A673 (cell line): Measurements from ENCODE around the gene CCSER1. TPM values are rescaled to one million over a fixed set of nuclear protein-coding genes. Genes with fewer than 3 reads are reported as not detected.

ENCODE experiments used
- BruUV-seq: library from RNA; stranded (reverse); fragments of 400-500 nt; replicated peaks from 2 replicates; lab custom pipeline; 2021; lab: Mats Ljungman, UMichigan
- CTCF ChIA-PET: fragments of 300-600 bp; sonication (Branson Sonifier 250); formaldehyde crosslinking; loops from one replicate; lab custom pipeline; 2022; ENCODE audit warnings: antibody characterized with exemption; lab: Charles Lee
- POLR2A ChIA-PET: fragments of 300-600 bp; sonication (Branson Sonifier 250); formaldehyde crosslinking; loops from one replicate; lab custom pipeline; 2022; ENCODE audit warnings: antibody characterized with exemption; ENCODE audit not compliant: low non-redundant PET; lab: Charles Lee
- DNase-seq: peaks from one replicate; pipeline ENCODE4 v3.0.0-alpha.2; 2015; ENCODE audit warnings: low spot score
- H3K27ac ChIP-seq: fragments of 200-600 bp; sonication (generic); 2 replicates; pipeline ENCODE4 v1.5.1; 2016; ENCODE audit warnings: mixed run types, low read depth, mild to moderate bottlenecking, mixed read lengths, antibody characterized with exemption, low read length; ENCODE audit not compliant: poor library complexity, severe bottlenecking
- H3K27me3 ChIP-seq: fragments of 200-600 bp; sonication (generic); replicated peaks from 2 replicates; pipeline ENCODE4 v1.6.1; 2017; ENCODE audit warnings: mixed run types, low read depth, mild to moderate bottlenecking, mixed read lengths, antibody characterized with exemption, low read length; ENCODE audit not compliant: insufficient read depth, poor library complexity
- H3K36me3 ChIP-seq: fragments of 200-600 bp; sonication (generic); 2 replicates; pipeline ENCODE4 v1.6.1; 2016; ENCODE audit warnings: mixed run types, mild to moderate bottlenecking, mixed read lengths, antibody characterized with exemption, low read length; ENCODE audit not compliant: insufficient read depth, poor library complexity, severe bottlenecking
- H3K4me1 ChIP-seq: fragments of 200-600 bp; sonication (generic); 2 replicates; pipeline ENCODE4 v1.6.1; 2017; ENCODE audit warnings: mixed run types, mild to moderate bottlenecking, mixed read lengths, antibody characterized with exemption, low read length; ENCODE audit not compliant: insufficient read depth, poor library complexity, severe bottlenecking
- H3K4me3 ChIP-seq: fragments of 200-600 bp; sonication (generic); 2 replicates; pipeline ENCODE4 v1.5.1; 2016; ENCODE audit warnings: low read depth, mixed run types, mild to moderate bottlenecking, mixed read lengths, low read length; ENCODE audit not compliant: poor library complexity, severe bottlenecking
- H3K9me3 ChIP-seq: fragments of 200-600 bp; sonication (generic); 2 replicates; pipeline ENCODE4 v1.6.1; 2016; ENCODE audit warnings: mixed run types, low read depth, mild to moderate bottlenecking, mixed read lengths, antibody characterized with exemption, low read length; ENCODE audit not compliant: poor library complexity, severe bottlenecking
- EZH2 ChIP-seq: fragments of 200-600 bp; sonication (generic); IDR thresholded peaks from 2 replicates; pipeline ENCODE4 v1.6.1; 2017; ENCODE audit warnings: borderline replicate concordance, low read depth, mild to moderate bottlenecking, mixed read lengths, antibody characterized with exemption, low read length; ENCODE audit not compliant: poor library complexity, severe bottlenecking
- intact Hi-C: fragments of 100-400 bp; cut with micrococcal nuclease; formaldehyde crosslinking; loops from one replicate; pipeline ENCODE4 v1.10.0; 2022; ENCODE audit not compliant: unreplicated experiment
- total RNA-seq: library from RNA; stranded (reverse); gene quantifications from 2 replicates; pipeline ENCODE4 v1.2.3, GENCODE V29; 2021
- TF ChIP-seq, protein P1 (sequence below): fragments of 300-800, 200-600 bp; sonication (generic); conservative IDR thresholded peaks from 2 replicates; pipeline ENCODE4 v1.5.1; 2017; ENCODE audit warnings: low read depth, mild to moderate bottlenecking, antibody characterized with exemption, low read length, moderate library complexity, mixed read lengths

The CCSER1 gene
- total RNA-seq, 1 experiment from 2014 or later, result not detected

DNA sequence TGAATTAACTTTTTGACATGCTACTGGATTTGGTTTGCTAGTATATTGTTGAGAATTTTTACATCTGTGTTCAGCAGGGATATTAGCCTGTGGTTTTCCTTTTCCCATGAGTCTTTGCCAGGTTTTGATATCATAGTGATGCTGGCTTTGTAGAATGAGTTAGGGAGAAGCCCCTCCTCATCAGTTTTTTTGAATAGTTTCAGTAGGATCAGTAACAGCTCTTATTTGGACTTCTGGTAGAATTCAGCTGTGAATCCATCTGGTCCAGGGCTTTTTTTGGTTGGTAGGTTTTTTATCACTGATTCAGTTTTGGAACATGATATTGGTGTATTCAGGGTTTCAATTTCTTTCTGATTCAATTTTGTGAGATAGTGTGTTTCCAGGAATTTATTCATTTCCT, 1386.1 kb downstream of the CCSER1 start:
- TF ChIP-seq EZH2, result no peak
- TF ChIP-seq, protein P1, sequence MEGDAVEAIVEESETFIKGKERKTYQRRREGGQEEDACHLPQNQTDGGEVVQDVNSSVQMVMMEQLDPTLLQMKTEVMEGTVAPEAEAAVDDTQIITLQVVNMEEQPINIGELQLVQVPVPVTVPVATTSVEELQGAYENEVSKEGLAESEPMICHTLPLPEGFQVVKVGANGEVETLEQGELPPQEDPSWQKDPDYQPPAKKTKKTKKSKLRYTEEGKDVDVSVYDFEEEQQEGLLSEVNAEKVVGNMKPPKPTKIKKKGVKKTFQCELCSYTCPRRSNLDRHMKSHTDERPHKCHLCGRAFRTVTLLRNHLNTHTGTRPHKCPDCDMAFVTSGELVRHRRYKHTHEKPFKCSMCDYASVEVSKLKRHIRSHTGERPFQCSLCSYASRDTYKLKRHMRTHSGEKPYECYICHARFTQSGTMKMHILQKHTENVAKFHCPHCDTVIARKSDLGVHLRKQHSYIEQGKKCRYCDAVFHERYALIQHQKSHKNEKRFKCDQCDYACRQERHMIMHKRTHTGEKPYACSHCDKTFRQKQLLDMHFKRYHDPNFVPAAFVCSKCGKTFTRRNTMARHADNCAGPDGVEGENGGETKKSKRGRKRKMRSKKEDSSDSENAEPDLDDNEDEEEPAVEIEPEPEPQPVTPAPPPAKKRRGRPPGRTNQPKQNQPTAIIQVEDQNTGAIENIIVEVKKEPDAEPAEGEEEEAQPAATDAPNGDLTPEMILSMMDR, result no peak
- intact Hi-C loops, result no loop called here
- ChIA-PET CTCF (no interaction called here), POLR2A (no interaction called here)
- no peak for DNase-seq
- Histone ChIP-seq H3K4me3 (no peak overlapping the region), H3K36me3 (no peaks in the 10 kb centered on the region), H3K9me3 (no peaks in the 10 kb centered on the region), H3K27ac (no peak overlapping the region), H3K27me3 (no peaks in the 10 kb centered on the region), H3K4me1 (no peaks in the 10 kb centered on the region)
- BruUV-seq, result no TSS peak

DNA sequence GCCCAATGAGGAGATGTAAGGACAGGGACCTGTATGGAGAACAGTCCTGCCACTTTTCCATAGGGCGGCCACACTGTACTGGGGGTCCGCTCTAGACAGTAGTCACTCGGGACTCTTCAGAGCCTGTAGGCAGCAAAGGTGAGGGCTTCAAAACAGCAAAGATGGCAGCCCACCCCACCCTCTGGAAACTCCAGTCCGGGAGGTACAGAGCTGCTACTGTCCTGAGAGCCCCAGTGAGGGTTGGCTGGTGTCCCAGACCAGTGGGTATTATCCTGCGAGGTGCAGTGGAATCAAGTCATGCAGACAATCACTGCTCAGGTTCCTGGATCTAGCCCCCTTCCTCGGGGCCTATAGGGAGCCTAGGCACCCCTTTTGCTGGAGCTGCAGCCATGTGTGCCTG, 1392.0 kb downstream of the CCSER1 start:
- H3K4me1 ChIP-seq, result no peaks in the 10 kb centered on the region
- H3K27me3 ChIP-seq, result no peaks in the 10 kb centered on the region
- no peak overlapping the region for H3K4me3 ChIP-seq
- intact Hi-C loops, result no loop called here
- ChIA-PET CTCF (no interaction called here), POLR2A (no interaction called here)
- no TSS peak for BruUV-seq
- TF ChIP-seq, protein P1, result no peak
- no peak for TF ChIP-seq EZH2
- H3K36me3 ChIP-seq, result no peaks in the 10 kb centered on the region
- no peak overlapping the region for H3K27ac ChIP-seq
- DNase-seq, result no peak
- no peaks in the 10 kb centered on the region for H3K9me3 ChIP-seq

DNA sequence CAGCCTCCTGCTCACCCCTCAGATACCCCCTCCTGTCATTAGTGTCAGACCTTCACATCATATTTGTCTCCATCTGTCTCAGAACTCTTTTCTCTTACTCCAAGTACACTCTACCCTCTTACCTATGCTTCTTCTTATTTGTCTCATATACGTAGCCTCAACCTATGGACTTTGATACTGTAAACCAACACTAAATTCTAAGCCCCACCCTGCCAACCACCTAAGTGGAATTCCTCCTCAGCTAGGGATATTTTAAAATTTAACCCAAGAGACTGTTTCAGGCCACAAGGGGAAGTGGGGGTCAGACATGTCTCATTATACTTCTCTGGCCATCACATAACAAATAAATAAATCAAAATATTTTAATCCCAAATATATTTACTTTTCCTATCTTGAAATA, 1398.4 kb downstream of the CCSER1 start:
- ChIA-PET CTCF (no interaction called here), POLR2A (no interaction called here)
- Histone ChIP-seq H3K36me3 (no peaks in the 10 kb centered on the region), H3K4me1 (no peaks in the 10 kb centered on the region), H3K9me3 (no peaks in the 10 kb centered on the region), H3K27me3 (no peaks in the 10 kb centered on the region), H3K4me3 (no peak overlapping the region), H3K27ac (no peak overlapping the region)
- intact Hi-C loops, result no loop called here
- BruUV-seq, result no TSS peak
- TF ChIP-seq, protein P1, result no peak
- TF ChIP-seq EZH2, result no peak
- DNase-seq, result no peak
